Keratinocyte (primary cell): ENCODE measurements around the gene PIK3AP1. TPM values are rescaled to one million over a fixed set of nuclear protein-coding genes. Genes with fewer than 3 reads are reported as not detected.

ENCODE experiments used
- DNase-seq: peaks from one replicate; pipeline ENCODE4 v3.0.0-alpha.2; 2011; ENCODE audit warnings: low read depth, missing footprints, low spot score
- FAIRE-seq: peaks from 2 replicates; lab custom pipeline; 2011; peaks lifted over from hg19 to GRCh38; lab: Jason Lieb, UNC
- H2AFZ ChIP-seq: 2 replicates; pipeline ENCODE4 v1.6.0; 2012; ENCODE audit warnings: low read length, control low read depth, inconsistent platforms; ENCODE audit not compliant: control insufficient read depth
- H3K27ac ChIP-seq: 2 replicates; pipeline ENCODE4 v1.5.1; 2011; ENCODE audit warnings: low read length; ENCODE audit not compliant: control insufficient read depth, insufficient read depth
- H3K27me3 ChIP-seq: 3 replicates; pipeline ENCODE4 v1.6.0; 2011; ENCODE audit warnings: low read length; ENCODE audit not compliant: control insufficient read depth, insufficient read depth; ENCODE audit errors: extremely low read depth
- H3K36me3 ChIP-seq, 2 experiments: 2 replicates in 1 of 2; 3 replicates in 1 of 2; pipeline ENCODE4 v1.5.1; 2011; ENCODE audit warnings: low read length in 2 of 2, mild to moderate bottlenecking in 1 of 2; ENCODE audit not compliant: control insufficient read depth in 2 of 2, insufficient read depth in 2 of 2; ENCODE audit errors: extremely low read depth in 1 of 2
- H3K4me1 ChIP-seq: 3 replicates; pipeline ENCODE4 v1.5.1; 2011; ENCODE audit warnings: low read length; ENCODE audit not compliant: control insufficient read depth, insufficient read depth; ENCODE audit errors: extremely low read depth
- H3K4me2 ChIP-seq: 3 replicates; pipeline ENCODE4 v1.6.0; 2011; ENCODE audit warnings: low read depth, low read length; ENCODE audit not compliant: control insufficient read depth, insufficient read depth; ENCODE audit errors: extremely low read depth
- H3K4me3 ChIP-seq, 3 experiments: fragments of 200-600 bp in 1 of 3; sonication (generic) in 1 of 3; 2 replicates in 2 of 3; 3 replicates in 1 of 3; pipeline ENCODE4 v1.5.1; 2011 to 2016; ENCODE audit warnings: low read length in 3 of 3, mild to moderate bottlenecking in 3 of 3, control low read depth in 2 of 3, inconsistent platforms in 1 of 3, low read depth in 1 of 3, mixed read lengths in 1 of 3, mixed run types in 1 of 3, moderate library complexity in 1 of 3; ENCODE audit not compliant: control insufficient read depth in 2 of 3, insufficient read depth in 2 of 3; ENCODE audit errors: extremely low read depth in 1 of 3
- H3K79me2 ChIP-seq: 2 replicates; pipeline ENCODE4 v1.6.0; 2012; ENCODE audit warnings: low read length; ENCODE audit not compliant: control insufficient read depth, insufficient read depth
- H3K9ac ChIP-seq: 3 replicates; pipeline ENCODE4 v1.6.0; 2011; ENCODE audit warnings: low read length; ENCODE audit not compliant: control insufficient read depth, insufficient read depth; ENCODE audit errors: extremely low read depth
- H3K9me1 ChIP-seq: 3 replicates; pipeline ENCODE4 v1.6.0; 2011; ENCODE audit warnings: low read length; ENCODE audit not compliant: control insufficient read depth, insufficient read depth; ENCODE audit errors: extremely low read depth
- H3K9me3 ChIP-seq: 2 replicates; pipeline ENCODE4 v1.5.1; 2012; ENCODE audit warnings: low read depth, low read length; ENCODE audit not compliant: control insufficient read depth
- H4K20me1 ChIP-seq: 3 replicates; pipeline ENCODE4 v1.6.0; 2011; ENCODE audit warnings: low read length; ENCODE audit not compliant: control insufficient read depth, insufficient read depth; ENCODE audit errors: extremely low read depth
- EZH2 ChIP-seq: IDR thresholded peaks from one replicate; pipeline ENCODE4 v1.6.1; 2012; ENCODE audit warnings: inconsistent platforms, mild to moderate bottlenecking, low read length, moderate library complexity
- dilution Hi-C: fragments of 300-500 bp; cut with MboI; formaldehyde crosslinking; loops from one replicate; pipeline ENCODE4 v1.7.0; 2020; ENCODE audit warnings: low sequenced_read_pairs; ENCODE audit not compliant: extremely low pct_ligation_motif_present
- polyA plus RNA-seq, 5 experiments: library from polyadenylated mRNA; depleted of rRNA in 3 of 5; stranded (reverse) in 3 of 5; stranded (forward) in 1 of 5; unstranded in 1 of 5; fragments of >200 nt; gene quantifications; 1 replicate in 1 of 5; 2 replicates in 3 of 5; 3 replicates in 1 of 5; pipeline versions ENCODE4 v1.2.1 to v1.2.3, GENCODE V29; 2011 to 2012; ENCODE audit warnings: missing spikeins in 2 of 5, low read depth in 1 of 5, low replicate concordance in 1 of 5
- TF ChIP-seq, protein P1 (sequence below), 3 experiments: IDR thresholded peaks in 1 of 3; conservative IDR thresholded peaks in 1 of 3; optimal IDR thresholded peaks in 1 of 3; 2 replicates in 2 of 3; 3 replicates in 1 of 3; pipeline versions ENCODE3 to v1.5.1; 2011; ENCODE audit warnings: low read length in 3 of 3, mild to moderate bottlenecking in 3 of 3, moderate library complexity in 2 of 3, control low read depth in 1 of 3, inconsistent platforms in 1 of 3; ENCODE audit not compliant: insufficient read depth in 2 of 3; ENCODE audit errors: extremely low read depth in 1 of 3

The PIK3AP1 gene
- polyA plus RNA-seq, 1 donor (not counting 4 experiments of a cell fraction or from before 2014, with no cell fraction given): not detected

DNA sequence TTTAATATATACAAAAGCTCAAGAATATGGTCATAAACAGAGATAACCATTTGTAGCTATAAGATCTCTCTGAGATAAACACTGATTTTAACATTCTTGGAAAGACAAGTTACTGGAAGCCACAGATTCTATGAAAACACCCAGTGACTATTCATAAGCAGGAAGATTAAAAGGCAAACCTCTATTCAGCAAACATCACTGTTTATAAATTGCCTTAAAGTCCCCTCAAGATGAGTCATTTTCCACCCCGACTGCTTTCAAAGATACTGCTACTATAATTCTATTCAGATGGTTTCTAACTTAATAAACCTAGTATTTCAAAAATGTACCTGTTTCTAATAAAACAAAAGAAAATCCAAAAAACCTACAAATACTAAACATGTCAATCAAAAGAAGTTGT is 154.5 kb downstream of the PIK3AP1 start:
- Histone ChIP-seq H3K9me1 (peaks cover 2% of the 10 kb centered on the region), H3K4me2 (no peak overlapping the region), H3K9ac (no peak overlapping the region), H3K79me2 (peaks cover 67% of the 10 kb centered on the region), H3K4me1 (no peaks in the 10 kb centered on the region), H3K27ac (no peak overlapping the region), H3K36me3 (peaks cover 8 to 10% of the 10 kb centered on the region in 2 experiments), H3K4me3 (no peak overlapping the region), H3K27me3 (no peaks in the 10 kb centered on the region), H2AFZ (no peak overlapping the region), H4K20me1 (peaks cover 7% of the 10 kb centered on the region), H3K9me3 (no peaks in the 10 kb centered on the region)
- FAIRE-seq: no peak
- no peak for DNase-seq
- TF ChIP-seq, protein P1, sequence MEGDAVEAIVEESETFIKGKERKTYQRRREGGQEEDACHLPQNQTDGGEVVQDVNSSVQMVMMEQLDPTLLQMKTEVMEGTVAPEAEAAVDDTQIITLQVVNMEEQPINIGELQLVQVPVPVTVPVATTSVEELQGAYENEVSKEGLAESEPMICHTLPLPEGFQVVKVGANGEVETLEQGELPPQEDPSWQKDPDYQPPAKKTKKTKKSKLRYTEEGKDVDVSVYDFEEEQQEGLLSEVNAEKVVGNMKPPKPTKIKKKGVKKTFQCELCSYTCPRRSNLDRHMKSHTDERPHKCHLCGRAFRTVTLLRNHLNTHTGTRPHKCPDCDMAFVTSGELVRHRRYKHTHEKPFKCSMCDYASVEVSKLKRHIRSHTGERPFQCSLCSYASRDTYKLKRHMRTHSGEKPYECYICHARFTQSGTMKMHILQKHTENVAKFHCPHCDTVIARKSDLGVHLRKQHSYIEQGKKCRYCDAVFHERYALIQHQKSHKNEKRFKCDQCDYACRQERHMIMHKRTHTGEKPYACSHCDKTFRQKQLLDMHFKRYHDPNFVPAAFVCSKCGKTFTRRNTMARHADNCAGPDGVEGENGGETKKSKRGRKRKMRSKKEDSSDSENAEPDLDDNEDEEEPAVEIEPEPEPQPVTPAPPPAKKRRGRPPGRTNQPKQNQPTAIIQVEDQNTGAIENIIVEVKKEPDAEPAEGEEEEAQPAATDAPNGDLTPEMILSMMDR (optimal IDR thresholded peaks at IDR 0.05 in 1 of 3, IDR thresholded peaks at IDR 0.05 in 1 of 3, conservative IDR thresholded peaks at IDR 0.05 in 1 of 3; ENCODE audit: extremely low read depth in 1 of 3, insufficient read depth in 2 of 3, low read length in 3 of 3): no peak
- no peak for TF ChIP-seq EZH2
- dilution Hi-C loops: no loop called here

DNA sequence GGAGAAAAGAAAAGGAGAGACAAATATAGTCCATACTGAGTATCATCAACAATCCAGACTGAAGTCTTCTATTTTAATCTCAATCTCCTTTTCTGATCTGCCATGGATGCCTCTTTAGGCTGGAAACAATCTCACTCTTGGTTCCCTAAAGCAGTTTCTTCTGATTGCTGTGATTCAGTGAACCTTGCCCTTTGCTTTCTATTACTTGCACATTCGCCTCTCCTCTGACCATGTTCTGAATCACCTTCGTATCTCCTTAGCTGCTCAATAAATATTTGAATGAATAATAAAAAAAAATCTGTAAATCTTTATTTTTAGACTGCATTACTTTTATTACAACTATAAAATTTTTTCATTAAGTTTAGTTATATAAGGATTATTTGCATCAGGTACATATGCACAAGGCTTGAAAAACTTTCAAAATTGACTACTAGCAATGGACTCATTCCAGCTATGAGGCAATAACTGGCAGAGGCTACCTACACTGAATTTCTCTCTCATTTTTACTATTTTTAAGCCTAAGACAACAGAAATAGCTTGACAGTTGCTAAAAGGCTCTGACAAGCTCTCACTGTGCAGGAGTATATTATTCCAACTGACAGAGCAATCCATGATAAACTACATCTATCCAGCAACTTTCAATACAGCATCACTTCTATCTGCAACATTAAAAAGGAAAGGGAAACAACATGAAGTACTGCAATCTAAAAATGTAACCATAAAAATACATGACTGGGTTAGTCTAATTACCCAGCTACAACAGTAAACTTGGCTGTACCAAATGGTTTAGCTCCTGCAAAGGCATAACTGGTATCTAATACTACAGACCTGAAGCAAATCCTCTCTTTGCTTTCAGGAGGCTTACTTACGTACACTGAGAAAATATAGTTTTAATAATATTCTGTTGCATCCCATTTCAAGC is 159.1 kb downstream of the PIK3AP1 start:
- Histone ChIP-seq H3K79me2 (peaks cover 31% of the 10 kb centered on the region), H3K9me3 (no peaks in the 10 kb centered on the region), H3K4me2 (no peak overlapping the region), H2AFZ (no peak overlapping the region), H3K4me3 (no peak overlapping the region), H4K20me1 (peaks cover 3% of the 10 kb centered on the region), H3K27me3 (no peaks in the 10 kb centered on the region), H3K9ac (no peak overlapping the region), H3K9me1 (no peaks in the 10 kb centered on the region), H3K36me3 (peaks cover 23% of the 10 kb centered on the region in 2 experiments), H3K4me1 (no peaks in the 10 kb centered on the region), H3K27ac (no peak overlapping the region)
- dilution Hi-C loops: no loop called here
- TF ChIP-seq, protein P1 (optimal IDR thresholded peaks at IDR 0.05 in 1 of 3, IDR thresholded peaks at IDR 0.05 in 1 of 3, conservative IDR thresholded peaks at IDR 0.05 in 1 of 3; ENCODE audit: extremely low read depth in 1 of 3, insufficient read depth in 2 of 3, low read length in 3 of 3): no peak
- no peak for TF ChIP-seq EZH2
- FAIRE-seq (no peak), DNase-seq (no peak)
